HG02678 (cell line): ENCODE measurements around the gene PIK3CB.
"Not testable (repeated sequence)": the region's sequence is repeated elsewhere in the genome, so short reads cannot be mapped to it uniquely, and the experiment has no call there.

Source experiments
- ATAC-seq: cut with Tn5 transposase; IDR thresholded peaks from one replicate; pipeline ENCODE4 v1.9.1; 2021; ENCODE audit warnings: mild to moderate bottlenecking, moderate library complexity; ENCODE audit not compliant: unreplicated experiment

The PIK3CB gene

DNA sequence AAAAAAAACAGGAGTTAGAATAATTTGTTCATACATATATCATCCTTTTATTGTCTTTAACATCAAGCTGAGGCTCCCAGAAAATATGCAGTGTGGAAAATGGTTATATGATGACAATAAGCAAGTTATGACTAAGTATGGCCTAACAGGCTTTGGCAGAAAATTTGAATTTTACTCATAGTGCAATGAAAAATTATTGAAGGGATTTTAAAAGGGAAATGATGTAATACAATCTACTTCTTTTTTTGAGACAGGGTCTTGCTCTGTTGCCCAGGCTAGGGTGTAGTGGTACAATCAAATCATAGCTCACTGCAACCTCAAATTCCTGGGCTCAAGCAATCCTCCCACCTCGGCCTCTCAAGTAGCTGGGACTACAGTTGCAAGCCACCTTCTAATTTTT, 147.5 kb downstream of the PIK3CB start:
- ATAC-seq = peak; percentile 21

DNA sequence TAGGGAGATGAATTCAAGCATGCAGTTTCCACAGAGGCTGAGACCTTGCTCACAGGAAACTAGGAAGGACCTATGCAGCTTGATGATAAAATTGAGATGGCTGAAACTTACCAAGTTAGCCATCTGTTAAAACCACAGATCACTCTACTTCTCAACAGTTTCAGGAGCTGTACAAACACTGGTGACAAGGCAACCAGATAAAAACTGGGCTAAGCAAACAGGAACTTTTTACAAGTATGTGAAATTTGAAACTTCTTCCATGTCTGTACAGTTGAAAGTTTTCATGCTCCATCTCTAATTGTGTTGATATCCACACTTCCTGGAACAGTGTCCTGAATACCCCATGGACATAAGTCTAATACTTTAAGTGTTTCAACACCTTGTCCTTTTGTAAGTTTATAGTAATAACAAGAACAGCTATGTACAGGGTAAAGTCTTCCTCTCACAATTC, 147.9 kb downstream of the PIK3CB start:
- peak; percentile 93 for ATAC-seq

DNA sequence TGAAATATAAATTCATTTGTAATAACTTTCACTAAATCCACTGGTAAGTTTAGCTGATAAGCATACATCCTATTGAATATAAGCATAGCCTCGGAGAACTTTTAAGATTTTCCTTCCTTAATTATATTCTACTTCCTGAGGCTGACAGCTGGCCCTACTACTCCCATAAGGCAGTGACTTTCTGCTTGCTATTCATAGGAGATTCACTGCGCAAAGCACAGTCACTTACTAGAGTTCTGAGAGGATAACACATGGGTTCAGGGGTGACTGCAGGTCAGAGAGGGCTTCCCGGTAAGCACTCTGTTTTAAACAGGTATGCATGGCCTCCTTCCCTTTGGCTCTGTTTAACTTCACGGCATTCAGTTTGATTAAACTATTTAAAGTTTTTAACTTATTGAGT, 150.3 kb downstream of the PIK3CB start:
- no peak for ATAC-seq

DNA sequence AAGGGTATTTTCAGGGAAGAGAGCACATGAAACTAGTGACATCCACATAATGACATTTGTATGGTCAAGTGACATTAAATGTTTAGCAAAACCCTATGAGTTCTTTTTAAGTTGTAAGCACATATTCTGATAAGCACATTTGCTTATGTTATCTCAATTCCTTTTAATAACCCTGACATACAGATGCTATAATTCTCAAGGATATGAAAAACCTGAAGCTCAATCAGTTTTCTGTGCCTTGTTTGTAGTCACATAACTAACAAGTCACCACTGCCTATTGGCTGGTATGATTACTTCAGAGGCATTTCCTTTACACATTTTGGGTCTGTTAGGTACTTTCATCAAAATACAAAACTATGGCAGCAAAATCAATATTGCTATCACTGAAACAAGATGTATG, 152.1 kb downstream of the PIK3CB start:
- ATAC-seq = no peak

DNA sequence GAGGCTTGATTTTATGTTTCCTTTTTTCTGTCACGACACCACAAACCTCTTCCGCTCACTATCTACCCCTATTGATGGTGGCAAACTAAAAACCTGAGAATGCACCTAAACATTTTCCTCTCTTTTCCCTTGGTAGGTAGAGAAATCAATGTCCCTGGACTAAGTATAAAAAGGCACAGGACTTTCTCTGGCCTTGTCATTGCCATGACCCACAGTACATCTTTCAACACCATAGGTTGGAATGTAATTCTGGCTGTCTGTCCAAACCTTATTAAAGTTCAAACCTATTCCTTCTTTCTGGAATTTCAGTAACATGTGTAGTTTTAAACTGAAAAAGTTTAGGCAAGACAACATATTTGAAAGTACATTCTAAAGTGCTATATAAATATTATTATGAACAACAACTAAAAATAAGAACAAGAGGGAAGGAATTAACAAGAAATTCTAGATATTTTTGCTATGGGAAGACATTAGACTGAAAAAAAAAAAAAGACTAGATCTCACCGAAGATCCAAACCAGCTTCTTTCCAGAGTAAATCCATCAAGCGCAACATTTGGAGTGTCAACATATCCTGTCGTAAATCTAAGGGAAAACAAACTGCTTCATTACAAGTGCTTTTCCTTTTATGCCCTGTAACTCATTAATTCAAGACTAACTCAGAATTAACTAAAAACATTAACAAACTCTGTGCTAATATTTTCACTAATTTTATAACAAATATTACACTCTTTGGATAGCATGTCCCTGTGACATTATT, 153.1 kb downstream of the PIK3CB start:
- no peak for ATAC-seq

DNA sequence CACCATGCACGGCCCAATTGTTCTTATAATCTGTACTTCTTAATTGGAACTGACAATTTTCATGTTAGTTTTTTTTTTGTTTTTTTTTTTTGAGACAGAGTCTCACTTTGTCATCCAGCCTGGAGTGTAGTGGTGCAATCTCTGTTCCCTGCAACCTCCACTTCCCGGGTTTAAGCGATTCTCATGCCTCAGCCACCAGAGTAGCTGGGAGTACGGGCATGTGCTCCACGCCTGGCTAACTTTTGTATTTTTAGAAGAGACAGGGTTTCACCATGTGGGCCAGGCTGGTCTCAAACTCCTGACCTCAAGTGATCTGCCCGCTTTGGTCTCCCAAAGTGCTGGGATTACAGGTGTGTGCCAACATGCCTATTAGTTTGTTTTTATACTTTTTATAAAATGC, 153.8 kb downstream of the PIK3CB start:
- not testable (repeated sequence) for ATAC-seq

DNA sequence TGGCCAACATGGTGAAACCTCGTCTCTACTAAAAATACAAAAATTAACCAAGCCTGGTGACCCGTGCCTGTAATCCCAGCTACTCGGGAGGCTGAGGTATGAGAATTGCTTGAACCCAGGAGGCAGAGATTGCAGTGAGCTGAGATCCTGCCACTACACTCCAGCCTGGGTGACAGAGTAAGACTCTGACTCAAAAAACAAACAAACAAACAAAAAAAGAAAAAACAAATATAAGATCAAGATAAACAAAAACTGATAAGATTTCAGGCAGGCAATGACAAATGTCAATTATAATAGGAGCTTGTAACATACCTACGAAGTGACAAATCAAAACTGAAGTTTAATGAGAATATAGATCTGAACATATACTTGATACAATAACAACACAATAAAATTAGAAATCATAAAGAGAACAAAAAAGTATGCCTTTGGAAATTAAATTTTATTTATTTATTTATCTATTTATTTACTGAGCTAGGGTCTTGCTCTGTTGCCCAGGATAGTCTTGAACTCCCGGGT, 155.8 kb downstream of the PIK3CB start:
- no peak for ATAC-seq

DNA sequence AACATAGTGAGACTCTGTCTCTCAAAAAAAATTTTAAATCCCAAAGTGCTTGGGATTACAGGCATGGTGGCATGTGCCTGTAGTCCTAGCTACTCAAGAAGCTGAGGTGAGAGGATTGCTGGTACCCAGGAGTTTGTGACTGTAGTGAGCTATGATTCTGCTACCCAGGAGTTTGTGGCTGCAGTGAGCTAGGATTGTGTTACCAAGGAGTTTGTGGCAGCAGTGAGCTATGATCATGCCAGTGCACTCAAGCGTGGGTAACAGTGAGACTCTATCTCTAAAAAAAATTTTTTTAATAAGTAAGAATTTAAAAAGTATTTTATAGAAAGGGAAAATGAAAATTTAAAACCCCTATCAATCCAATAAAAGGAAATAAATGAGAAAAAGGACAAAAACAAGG, 156.6 kb downstream of the PIK3CB start:
- ATAC-seq = no peak

DNA sequence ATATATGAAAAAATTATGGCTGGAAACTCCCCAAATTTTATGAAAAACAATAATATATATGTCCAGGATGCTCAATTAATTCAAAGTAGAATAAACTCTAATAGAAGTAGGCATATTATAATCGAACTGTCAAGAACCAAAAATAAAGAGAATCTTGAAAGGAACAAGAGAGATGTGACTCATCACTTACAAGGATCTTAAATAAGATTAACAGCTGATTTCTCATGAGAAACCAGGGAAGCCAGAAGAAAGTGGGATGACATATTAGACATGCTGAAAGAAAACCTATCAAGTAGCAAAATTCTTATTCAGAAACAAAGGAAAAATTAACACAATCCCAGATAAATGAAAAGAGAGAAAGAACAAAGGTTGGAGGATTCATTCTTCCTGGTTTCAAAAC, 159.3 kb downstream of the PIK3CB start:
- no peak for ATAC-seq

DNA sequence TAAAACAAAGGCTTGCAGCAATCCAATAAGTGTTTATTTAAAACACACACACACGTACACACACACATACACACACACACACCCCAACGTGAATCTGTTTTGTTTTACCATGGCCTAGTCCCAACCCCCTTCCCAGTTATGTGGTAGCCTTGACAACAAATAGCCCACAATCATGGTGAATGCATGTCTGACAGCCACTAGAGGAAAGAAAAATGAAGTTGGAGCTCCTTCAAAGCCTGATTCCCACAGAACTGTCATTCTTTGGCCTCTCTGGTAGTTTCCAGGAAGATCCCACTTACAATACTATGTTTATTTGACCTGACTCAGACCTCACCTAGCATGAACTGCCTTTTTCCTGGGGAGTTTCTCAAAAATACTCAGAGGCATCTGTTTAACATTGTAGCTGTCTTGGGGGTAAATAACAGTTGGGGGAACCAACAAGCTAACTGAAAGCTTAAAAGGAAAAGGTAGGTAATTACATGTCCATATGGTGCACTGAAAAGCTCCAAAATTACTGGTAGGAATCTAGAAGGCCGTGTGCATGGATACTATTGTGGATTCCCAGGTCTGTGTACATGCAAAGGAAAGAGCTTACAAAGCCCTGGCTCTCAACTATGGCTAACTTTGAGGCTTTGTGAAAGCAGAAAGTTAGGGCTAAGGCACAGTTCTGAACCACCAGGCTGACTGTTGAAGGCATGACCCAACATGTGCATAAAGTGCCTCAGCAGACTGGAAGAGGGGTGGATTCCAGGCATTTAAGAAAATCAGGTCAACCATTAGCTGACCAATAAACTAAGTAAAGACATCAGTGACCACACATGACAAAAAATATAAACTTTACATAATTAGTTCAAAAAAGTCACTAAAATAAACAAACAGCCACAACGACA, 160.8 kb downstream of the PIK3CB start:
- ATAC-seq = no peak

DNA sequence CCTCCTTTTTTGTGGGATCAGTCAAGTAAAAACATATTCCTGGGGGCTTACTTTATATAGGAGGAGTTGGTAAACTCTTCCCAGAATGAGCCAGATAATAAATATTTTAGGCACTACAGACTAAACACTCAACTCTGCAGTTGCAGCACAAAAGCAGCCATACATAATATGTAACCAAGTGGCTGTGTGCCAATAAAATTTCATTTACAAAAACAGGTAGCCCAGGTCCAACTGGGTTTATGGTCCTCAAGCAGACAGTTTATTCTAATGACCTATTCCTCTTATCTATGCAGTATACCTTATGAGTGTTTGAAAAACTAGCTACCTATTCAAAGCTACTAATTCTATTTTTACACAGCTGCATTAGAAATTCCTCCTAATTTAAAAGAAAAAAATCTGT, 164.3 kb downstream of the PIK3CB start:
- ATAC-seq = no peak

DNA sequence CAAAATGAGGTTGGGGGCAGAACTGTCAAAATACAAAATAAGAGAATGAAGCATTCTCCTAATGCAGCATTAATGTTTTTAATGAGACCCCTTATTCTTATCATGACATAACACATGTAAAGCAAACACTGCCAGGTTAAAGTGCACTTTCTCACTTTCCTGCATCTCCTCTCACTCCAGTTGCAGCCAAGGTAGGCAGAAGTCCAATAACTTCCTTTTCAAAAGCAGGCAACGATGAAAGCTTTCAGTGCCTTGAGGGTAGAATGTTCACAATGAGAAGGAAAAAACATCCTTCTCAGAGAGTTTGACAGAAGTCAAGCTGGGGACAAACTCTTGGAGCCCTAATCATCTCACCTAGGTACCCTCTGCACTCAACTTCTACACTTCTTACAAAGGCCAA, 166.6 kb downstream of the PIK3CB start:
- no peak for ATAC-seq

DNA sequence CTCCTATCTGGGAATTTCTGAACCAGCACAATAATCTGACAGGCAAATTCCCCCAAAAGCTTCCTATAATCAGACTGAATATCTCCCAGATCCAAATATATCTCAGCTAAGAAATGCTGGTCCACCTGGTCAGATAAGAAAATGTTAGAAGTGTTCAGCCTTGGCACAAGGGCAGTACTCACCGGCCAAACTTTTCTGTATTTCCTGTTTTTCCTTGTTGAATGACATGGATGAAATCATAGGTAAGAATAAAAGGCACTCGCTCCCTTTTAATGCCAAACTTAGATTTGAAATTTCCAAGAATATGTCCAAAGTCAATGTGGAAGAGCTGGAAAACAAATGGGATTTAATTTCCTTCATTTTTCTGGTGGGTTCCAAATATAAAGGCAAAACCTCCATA, 177.2 kb downstream of the PIK3CB start:
- no peak for ATAC-seq

DNA sequence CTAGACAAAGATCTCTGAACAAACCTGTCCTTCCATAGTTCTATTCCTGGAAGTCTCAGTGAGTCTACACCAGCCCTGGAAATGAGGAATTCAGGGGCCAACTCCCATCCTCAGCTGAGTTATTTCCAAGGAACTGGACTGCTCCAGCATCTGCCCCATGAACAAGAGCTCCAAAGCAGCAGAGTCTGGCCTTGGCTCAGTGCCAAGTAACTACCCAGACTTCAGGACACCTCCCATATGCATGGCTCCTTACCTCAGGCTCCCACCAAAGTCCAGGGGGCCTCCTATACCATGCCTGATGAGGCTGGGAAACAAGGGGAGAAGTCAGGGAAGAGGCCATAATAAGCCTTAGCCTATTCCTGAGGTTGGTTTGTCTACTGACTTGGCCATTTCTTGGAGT, 181.2 kb downstream of the PIK3CB start:
- ATAC-seq = no peak

DNA sequence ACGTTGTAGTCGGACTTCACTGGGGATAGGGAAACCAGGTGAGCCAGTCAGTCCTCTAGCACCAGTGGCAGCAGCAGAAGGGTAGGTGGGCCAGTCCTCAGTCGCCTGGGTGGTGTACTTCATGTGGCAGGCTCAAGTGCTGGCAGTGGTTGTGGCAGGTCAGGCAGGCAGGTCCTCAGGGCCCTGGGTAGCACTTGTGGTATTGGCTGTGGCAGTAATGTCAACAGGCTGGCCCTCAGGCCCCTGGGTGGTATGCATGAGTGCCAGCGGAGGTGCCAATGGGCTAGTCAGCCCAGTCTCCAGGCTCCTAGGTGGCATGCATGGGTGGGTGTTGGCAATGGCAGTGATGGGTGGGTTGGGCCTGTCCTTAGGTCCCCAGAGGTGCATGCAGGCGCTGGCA, 185.6 kb downstream of the PIK3CB start:
- no peak for ATAC-seq

DNA sequence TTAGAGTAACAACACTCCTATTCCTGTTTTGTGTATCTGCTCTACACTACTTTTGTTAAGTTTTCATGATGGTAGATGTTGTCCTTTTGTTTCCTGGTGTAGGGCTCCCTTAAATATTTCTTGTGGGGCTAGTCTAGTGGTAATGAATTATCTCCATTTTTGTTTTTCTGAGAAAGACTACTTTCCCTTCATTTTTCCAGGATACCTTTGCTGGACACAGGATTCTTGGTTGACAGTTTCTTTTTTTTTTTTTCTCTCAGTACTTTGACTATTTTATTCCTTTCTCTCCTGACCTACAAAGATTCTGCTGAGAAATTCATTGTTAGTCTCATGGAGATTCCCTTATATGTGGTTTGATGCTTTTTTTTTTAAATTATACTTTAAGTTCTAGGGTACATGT, 188.2 kb downstream of the PIK3CB start:
- ATAC-seq = no peak

DNA sequence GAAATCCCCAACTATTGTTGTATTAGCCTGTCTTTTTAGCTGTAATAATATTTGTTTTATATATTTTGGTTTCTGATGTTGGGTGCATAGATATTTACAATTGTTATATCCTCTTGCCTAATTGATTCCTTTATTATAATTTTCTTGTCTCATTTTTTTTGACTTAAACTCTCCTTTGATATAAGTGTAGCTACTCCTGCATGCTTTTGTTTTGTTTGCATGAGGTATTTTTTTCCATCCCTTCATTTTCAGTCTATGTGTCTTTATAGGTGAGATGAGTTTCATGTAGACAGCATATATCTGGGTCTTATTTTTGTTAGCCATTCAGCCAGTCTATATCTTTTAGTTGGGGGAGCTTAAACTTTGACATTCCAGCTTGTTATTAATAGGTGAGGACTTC, 188.7 kb downstream of the PIK3CB start:
- no peak for ATAC-seq

DNA sequence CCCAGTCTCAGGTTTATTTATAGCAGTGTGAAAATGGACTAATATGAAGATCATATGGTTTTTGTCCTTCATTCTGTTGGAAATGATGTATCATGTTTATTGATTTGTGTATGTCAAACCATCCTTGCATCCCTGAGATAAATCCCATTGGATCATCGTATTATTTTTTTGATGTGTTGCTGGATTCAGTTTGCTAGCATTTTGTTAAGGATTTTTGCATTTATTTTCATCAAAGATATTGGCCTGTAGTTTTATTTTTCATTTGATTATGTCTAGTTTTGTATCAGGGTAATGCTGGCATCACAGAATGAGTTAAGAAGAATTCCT, 191.8 kb downstream of the PIK3CB start:
- ATAC-seq = no peak

DNA sequence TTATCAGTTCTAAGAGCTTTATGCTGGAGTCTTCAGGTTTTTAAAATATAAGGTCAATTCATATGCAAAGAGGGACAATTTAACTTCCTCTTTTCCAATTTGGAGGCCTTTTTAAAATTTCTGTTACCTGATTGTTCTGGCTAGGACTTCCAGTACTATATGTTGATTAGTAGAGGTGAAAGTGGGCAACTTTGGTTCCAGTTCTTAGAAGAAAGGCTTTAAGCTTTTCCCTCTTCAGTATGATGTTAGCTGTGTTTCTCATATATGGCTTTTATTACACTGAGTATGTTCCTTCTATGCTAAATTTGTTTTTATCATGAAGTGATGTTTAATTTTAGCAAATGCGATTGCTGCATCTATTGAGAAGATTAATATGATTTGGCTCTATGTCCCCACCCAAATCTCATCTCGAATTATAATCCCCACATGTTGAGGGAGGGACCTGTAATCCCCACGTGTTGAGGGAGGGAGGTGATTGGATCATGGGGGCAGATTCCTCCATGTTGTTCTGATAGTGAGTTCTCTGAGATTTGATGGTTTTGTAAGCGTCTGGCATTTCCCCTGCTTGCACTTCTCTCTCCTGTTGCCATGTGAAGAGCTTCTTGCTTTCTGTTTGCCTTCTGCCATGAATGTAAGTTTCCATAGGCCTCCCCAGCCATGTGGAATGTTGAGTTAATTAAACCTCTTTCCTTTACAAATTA, 192.4 kb downstream of the PIK3CB start:
- ATAC-seq = no peak

DNA sequence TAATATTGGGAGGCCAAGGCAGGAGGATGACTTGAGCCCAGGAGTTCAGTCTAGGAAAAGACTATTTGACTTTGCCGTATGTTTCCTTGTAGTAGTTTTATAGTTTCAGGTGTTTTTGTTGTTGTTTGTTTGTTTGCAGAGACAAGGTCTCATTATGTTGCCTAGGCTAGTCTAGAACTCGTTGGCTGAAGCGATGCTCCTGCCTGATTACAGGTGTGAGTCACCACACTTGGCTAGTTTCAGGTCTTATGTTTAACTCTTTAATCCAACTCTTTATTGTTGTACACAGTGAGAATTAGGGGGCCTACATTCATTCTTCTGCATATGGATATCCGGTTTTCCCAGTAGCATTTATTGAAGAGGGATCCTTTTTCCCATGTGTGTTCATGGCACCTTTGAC, 194.2 kb downstream of the PIK3CB start:
- ATAC-seq = no peak

DNA sequence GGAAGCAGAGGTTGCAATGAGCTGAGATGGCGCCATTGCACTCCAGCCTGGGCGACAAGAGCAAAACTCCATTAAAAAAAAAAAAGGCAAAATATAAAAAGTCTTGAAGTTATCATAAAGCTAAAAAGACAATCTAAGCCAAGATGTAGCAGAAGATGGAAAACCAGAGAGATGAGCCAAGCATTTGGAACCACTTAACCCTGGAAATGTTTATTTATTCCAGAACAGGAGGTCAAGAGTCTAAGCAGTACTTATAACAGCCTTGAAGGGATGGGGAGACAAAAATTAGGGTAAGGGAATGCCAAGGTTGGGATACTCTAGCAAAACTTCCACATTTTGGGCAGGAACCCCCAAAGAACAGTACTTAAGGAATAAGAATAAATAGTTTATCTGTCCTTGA, 196.1 kb downstream of the PIK3CB start:
- ATAC-seq = no peak

DNA sequence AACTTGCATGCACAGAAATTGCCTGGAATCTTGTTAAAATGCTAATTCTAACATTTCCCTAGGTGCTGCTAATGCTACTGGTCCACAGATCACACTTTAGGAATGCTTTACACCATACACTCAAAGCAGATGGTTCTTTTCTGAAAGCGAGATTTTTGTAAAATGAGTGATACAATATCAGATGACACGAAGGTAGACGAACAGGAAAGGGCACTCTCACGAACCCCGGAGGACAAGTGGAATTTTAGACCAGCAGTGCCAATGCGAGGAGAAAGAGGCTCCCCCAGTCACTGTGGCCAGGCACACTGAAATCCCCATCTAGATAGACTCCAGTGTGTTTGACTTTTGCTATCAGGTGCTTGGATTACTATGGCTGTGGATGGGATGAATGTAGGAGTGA, 205.2 kb downstream of the PIK3CB start:
- no peak for ATAC-seq
